Common myeloid progenitor, CD34-positive (primary cell): Measurements from ENCODE around the gene NOS2.

Source experiments
- CTCF ChIA-PET: fragments of 350-600 bp; sonication (Branson Sonifier 250); formaldehyde crosslinking; loops from one replicate; lab custom pipeline; 2021; ENCODE audit warnings: antibody characterized with exemption; lab: Charles Lee
- POLR2A ChIA-PET: fragments of 350-600 bp; sonication (Branson Sonifier 250); formaldehyde crosslinking; loops from one replicate; lab custom pipeline; 2021; ENCODE audit warnings: antibody characterized with exemption; lab: Charles Lee
- DNase-seq, 3 donors: peaks; one replicate each; pipeline versions ENCODE4 v3.0.0 to v3.0.0-alpha.2; 2013
- H3K27ac ChIP-seq, 2 experiments: 1 replicate in 1 of 2; 2 replicates in 1 of 2; pipeline ENCODE4 v1.7.0; 2013; ENCODE audit warnings: inconsistent platforms in 2 of 2, low read length in 2 of 2, mild to moderate bottlenecking in 2 of 2, low read depth in 1 of 2, moderate library complexity in 1 of 2; ENCODE audit not compliant: severe bottlenecking in 2 of 2, insufficient read depth in 1 of 2, poor library complexity in 1 of 2
- H3K27me3 ChIP-seq, 5 experiments: replicated peaks in 2 of 5; 1 replicate in 3 of 5; 2 replicates in 2 of 5; pipeline versions ENCODE4 v1.6.1 to v1.7.0; 2013; ENCODE audit warnings: low read length in 4 of 5, mild to moderate bottlenecking in 2 of 5, moderate library complexity in 2 of 5, inconsistent platforms in 1 of 5; ENCODE audit not compliant: insufficient read depth in 5 of 5, control insufficient read depth in 4 of 5
- H3K36me3 ChIP-seq, 4 experiments: 1 replicate in 2 of 4; 2 replicates in 2 of 4; pipeline versions ENCODE4 v1.6.1 to v1.7.0; 2013; ENCODE audit warnings: low read length in 3 of 4, control low read depth in 1 of 4, mild to moderate bottlenecking in 1 of 4; ENCODE audit not compliant: control insufficient read depth in 4 of 4, insufficient read depth in 4 of 4
- H3K4me1 ChIP-seq, 4 experiments: 1 replicate in 3 of 4; 2 replicates in 1 of 4; pipeline versions ENCODE4 v1.6.1 to v1.7.1; 2013; ENCODE audit warnings: low read length in 3 of 4, mild to moderate bottlenecking in 3 of 4, control low read depth in 1 of 4, inconsistent platforms in 1 of 4, moderate library complexity in 1 of 4; ENCODE audit not compliant: control insufficient read depth in 4 of 4, insufficient read depth in 4 of 4; ENCODE audit errors: control extremely low read depth in 1 of 4
- H3K4me3 ChIP-seq, 7 experiments: 1 replicate in 4 of 7; 2 replicates in 3 of 7; pipeline versions ENCODE4 v1.5.1 to v1.7.0; 2013; ENCODE audit warnings: mild to moderate bottlenecking in 7 of 7, low read length in 6 of 7, moderate library complexity in 6 of 7, inconsistent platforms in 2 of 7, low read depth in 2 of 7, control low read depth in 1 of 7; ENCODE audit not compliant: insufficient read depth in 4 of 7, control insufficient read depth in 1 of 7; ENCODE audit errors: extremely low read depth in 1 of 7
- H3K9me3 ChIP-seq, 5 experiments: 1 replicate in 4 of 5; 2 replicates in 1 of 5; pipeline versions ENCODE4 v1.6.1 to v1.7.1; 2013; ENCODE audit warnings: low read length in 4 of 5, mild to moderate bottlenecking in 2 of 5, inconsistent platforms in 1 of 5, low read depth in 1 of 5, moderate library complexity in 1 of 5; ENCODE audit not compliant: control insufficient read depth in 4 of 5, insufficient read depth in 2 of 5; ENCODE audit errors: control extremely low read depth in 1 of 5
- WGBS: methylation state at CpG from one replicate; pipeline ENCODE4 v1.1.5; 2013; ENCODE audit not compliant: insufficient coverage; 5-methylcytosine and 5-hydroxymethylcytosine counted together

The NOS2 gene

DNA sequence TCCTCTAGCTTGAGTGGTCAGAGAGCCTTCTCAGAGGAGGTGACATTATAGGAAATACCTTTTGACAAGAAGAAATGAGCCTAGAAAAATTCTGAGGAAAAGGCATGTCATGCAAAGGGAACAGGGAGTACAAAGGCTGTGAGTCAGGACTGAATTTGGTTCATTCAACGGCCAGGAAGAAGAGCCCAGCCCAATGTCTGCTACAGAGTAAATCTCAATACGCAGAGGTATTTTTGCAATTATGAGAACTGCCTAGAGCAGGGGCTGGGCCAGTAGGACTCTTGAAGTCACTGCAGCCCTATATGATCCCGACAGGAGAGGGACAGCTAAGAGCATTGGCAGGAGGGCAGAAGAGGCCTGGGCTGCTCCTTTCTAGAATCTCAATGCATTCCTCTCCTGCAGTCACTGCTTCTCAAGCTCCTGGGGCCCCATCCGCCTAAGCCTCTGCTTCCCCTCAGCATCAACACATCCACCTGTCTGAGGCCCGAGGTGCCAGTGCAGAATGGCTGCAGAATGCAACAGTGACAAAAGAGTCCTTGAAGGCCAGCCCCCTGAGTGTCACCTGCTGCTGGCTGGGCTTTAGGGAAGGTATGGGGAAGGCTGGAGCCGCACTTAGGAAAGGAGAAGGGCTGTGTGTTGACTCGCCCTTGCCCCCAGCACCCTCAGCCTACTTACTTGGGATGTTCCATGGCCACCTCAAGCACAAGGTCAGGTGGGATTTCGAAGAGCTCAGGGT is 20.1 kb downstream of the NOS2 start:
- Histone ChIP-seq H3K9me3 (no peaks in the 10 kb centered on the region), H3K27ac (no peak overlapping the region), H3K4me1 (peaks cover 0 to 14% (median under 1%) of the 10 kb centered on the region in 4 experiments), H3K4me3 (no peak overlapping the region), H3K36me3 (no peaks in the 10 kb centered on the region), H3K27me3 (no peaks in the 10 kb centered on the region)
- ChIA-PET CTCF (interaction anchor here (1.1 to 1.4 kb wide), 2 partner anchors 18 to 99 kb away, joined by 3 to 4 read pairs; no protein-coding TSS in a partner anchor), POLR2A (no interaction called here)
- WGBS: 89% methylated on average over 6 of the region's 8 CpGs
- no peak for DNase-seq

- Histone ChIP-seq H3K27me3 (no peaks in the 10 kb centered on the region), H3K27ac (no peak overlapping the region), H3K4me3 (no peak overlapping the region), H3K36me3 (no peaks in the 10 kb centered on the region), H3K4me1 (peaks cover 0 to 14% (median under 1%) of the 10 kb centered on the region in 4 experiments), H3K9me3 (no peaks in the 10 kb centered on the region)
- WGBS: 82% methylated on average over 1 of the region's 4 CpGs
- no peak for DNase-seq
- ChIA-PET CTCF (no interaction called here), POLR2A (no interaction called here)
These were observed 22.1 kb downstream of the NOS2 start for GRCh38 chr17:27778183-27778582.

DNA sequence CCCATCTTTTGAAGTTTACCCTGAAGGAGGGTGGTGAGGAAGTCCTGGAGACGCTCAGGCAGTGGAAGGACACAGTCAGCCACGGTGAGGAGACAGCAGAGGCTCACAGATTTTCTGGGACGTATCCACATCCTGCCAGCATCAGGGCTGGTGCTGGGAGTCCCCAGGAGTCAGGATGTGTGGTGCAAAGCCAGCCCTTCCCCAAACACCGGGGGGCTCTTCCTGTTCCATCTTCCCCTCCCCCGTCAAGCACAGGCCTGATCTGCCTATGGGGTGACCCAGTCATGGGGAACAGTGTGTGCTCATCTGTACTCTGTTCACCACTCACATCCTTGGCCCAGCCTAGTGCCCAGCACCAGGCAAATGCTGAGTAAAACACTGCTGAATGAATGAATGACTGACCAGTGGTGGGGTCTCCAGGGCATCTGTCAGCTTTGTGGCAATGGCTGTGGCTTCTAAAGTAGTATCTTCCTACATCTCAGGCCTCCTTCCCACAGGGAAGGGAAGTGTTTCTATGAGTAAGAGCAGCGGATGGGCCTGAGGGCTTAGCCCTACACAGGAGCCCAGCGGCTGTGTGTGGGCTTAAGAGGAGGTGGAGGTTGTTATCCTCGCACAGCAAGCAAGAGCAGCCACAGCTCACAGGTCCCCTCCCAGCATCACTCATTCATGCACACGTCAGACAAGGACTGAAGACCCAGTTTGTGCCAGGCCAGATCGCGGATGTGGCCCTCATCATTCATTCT is 23.3 kb downstream of the NOS2 start:
- no peak overlapping the region for H3K27ac ChIP-seq
- POLR2A ChIA-PET: no interaction called here
- H3K4me3 ChIP-seq: no peak overlapping the region
- CTCF ChIA-PET: interaction anchor here (1.3 kb wide), 1 partner anchor 21 kb away, joined by 3 read pairs; no protein-coding TSS in a partner anchor
- H3K4me1 ChIP-seq: peaks cover 0 to 9% (median 0%) of the 10 kb centered on the region in 4 experiments
- DNase-seq: no peak
- no peaks in the 10 kb centered on the region for H3K36me3 ChIP-seq
- H3K9me3 ChIP-seq: no peaks in the 10 kb centered on the region
- WGBS: 89% methylated on average over 11 of the region's 11 CpGs
- H3K27me3 ChIP-seq: no peaks in the 10 kb centered on the region

DNA sequence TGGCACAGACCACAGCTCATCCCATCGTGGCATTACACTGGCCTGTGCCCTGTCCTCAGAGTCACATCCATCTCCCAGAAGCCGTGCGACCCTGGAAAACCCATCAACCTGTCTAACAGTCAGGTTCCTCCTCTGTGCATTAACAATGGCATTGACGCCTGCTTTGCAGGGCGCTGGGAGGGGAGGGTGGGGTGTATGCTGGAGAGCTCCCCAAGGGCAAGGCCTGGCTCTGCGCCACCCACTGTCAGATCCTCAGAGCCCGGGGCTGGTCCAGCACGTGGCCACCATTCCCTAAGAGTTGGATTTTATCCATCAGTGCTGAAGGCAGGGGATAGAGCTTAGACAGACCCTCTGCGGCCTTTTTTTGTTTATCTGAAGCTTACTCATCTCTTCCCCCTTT is 28.7 kb downstream of the NOS2 start:
- Histone ChIP-seq H3K27me3 (no peaks in the 10 kb centered on the region), H3K27ac (no peak overlapping the region), H3K36me3 (no peaks in the 10 kb centered on the region), H3K9me3 (no peaks in the 10 kb centered on the region), H3K4me1 (no peaks in the 10 kb centered on the region), H3K4me3 (no peak overlapping the region)
- POLR2A ChIA-PET: no interaction called here
- DNase-seq: no peak
- WGBS: 93% methylated on average over 8 of the region's 9 CpGs
- CTCF ChIA-PET: interaction anchor here (1.8 kb wide), 1 partner anchor 123 kb away, joined by 5 read pairs; no protein-coding TSS in a partner anchor

DNA sequence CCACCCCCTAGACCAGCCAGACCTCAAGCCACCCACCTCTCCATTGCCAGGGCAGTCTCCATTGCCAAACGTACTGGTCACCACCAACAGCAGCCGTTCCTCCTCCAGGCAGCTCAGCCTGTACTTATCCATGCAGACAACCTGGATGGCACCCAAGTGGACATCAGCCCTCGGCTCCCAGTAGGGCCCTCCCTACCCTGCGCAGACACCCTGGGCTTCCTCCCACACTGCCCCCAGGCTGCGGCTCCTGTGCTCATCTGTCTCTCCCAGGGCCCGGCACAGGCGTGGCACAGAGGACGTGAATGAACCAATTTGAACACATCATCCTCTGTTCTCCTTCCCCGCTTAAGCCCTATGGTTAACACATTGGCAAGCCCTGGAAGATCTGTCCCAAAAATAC is 29.5 kb downstream of the NOS2 start:
- H3K4me1 ChIP-seq: no peaks in the 10 kb centered on the region
- DNase-seq: no peak
- no peak overlapping the region for H3K27ac ChIP-seq
- no peaks in the 10 kb centered on the region for H3K27me3 ChIP-seq
- no peak overlapping the region for H3K4me3 ChIP-seq
- POLR2A ChIA-PET: no interaction called here
- H3K9me3 ChIP-seq: no peaks in the 10 kb centered on the region
- 100% methylated on average over 8 of the region's 9 CpGs for WGBS
- CTCF ChIA-PET: no interaction called here
- no peaks in the 10 kb centered on the region for H3K36me3 ChIP-seq

GRCh38 chr17:27768858-27769410 is 31.4 kb downstream of the NOS2 start:
- H3K4me3 ChIP-seq: no peak overlapping the region
- ChIA-PET POLR2A (no interaction called here), CTCF (interaction anchor here (0.6 to 2.1 kb wide), 5 partner anchors 10 to 521 kb away, joined by 3 to 6 read pairs (median 4); no protein-coding TSS in a partner anchor)
- no peak for DNase-seq
- no peak overlapping the region for H3K27ac ChIP-seq
- H3K36me3 ChIP-seq: no peaks in the 10 kb centered on the region
- H3K9me3 ChIP-seq: no peaks in the 10 kb centered on the region
- WGBS: 96% methylated on average over 6 of the region's 11 CpGs
- H3K27me3 ChIP-seq: no peaks in the 10 kb centered on the region
- H3K4me1 ChIP-seq: no peaks in the 10 kb centered on the region
